SU-DHL-6 (cell line): ENCODE data around the gene OR2T34.
"Not testable (repeated sequence)": the region's sequence is repeated elsewhere in the genome, so short reads cannot be mapped to it uniquely, and the experiment has no call there.

ENCODE experiments used
- EZH2phosphoT487 ChIP-seq: fragments of 200-600 bp; sonication (generic), shearing (Covaris generic); conservative IDR thresholded peaks from 2 replicates; pipeline ENCODE4 v1.6.1; 2018; ENCODE audit warnings: mild to moderate bottlenecking, antibody characterized with exemption, low read length, moderate library complexity, mixed read lengths
- TF ChIP-seq, protein P1 (sequence below): fragments of 200-600 bp; sonication (generic); IDR thresholded peaks from one replicate; pipeline ENCODE4 v1.5.1; 2017; ENCODE audit warnings: antibody characterized with exemption, mild to moderate bottlenecking, low read length, moderate library complexity; ENCODE audit not compliant: insufficient read depth, poor library complexity, severe bottlenecking

DNA sequence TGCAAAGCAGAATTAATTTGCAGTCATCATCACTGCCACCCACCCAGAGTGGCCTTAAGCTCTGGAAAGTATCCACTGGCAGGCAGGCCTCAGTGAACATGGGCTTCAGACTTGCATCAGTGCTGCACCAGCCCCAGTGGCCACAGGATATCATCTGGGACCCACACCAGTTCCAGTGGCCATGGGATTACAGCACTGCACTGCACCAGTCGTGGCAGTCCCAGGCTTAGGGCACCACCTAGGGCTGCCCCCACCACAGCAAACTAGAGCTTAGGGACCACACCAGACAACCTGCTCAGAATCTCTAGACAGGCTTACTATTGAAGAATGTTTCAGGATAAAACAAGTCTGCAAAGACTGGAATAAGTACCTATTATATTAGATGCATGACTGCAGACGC lies 27.2 kb downstream of the OR2T34 start:
- TF ChIP-seq, protein P1, sequence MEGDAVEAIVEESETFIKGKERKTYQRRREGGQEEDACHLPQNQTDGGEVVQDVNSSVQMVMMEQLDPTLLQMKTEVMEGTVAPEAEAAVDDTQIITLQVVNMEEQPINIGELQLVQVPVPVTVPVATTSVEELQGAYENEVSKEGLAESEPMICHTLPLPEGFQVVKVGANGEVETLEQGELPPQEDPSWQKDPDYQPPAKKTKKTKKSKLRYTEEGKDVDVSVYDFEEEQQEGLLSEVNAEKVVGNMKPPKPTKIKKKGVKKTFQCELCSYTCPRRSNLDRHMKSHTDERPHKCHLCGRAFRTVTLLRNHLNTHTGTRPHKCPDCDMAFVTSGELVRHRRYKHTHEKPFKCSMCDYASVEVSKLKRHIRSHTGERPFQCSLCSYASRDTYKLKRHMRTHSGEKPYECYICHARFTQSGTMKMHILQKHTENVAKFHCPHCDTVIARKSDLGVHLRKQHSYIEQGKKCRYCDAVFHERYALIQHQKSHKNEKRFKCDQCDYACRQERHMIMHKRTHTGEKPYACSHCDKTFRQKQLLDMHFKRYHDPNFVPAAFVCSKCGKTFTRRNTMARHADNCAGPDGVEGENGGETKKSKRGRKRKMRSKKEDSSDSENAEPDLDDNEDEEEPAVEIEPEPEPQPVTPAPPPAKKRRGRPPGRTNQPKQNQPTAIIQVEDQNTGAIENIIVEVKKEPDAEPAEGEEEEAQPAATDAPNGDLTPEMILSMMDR, result not testable (repeated sequence)
- TF ChIP-seq EZH2phosphoT487, result not testable (repeated sequence)
